Activated CD4-positive, alpha-beta T cell treated with anti-CD3 and anti-CD28 coated beads for 4 hours (primary cell): ENCODE measurements around the gene C1QC.

Source experiments
- DNase-seq, 2 donors: peaks; one replicate each; pipeline ENCODE4 v3.0.0-alpha.2; 2020

Gene C1QC

DNA sequence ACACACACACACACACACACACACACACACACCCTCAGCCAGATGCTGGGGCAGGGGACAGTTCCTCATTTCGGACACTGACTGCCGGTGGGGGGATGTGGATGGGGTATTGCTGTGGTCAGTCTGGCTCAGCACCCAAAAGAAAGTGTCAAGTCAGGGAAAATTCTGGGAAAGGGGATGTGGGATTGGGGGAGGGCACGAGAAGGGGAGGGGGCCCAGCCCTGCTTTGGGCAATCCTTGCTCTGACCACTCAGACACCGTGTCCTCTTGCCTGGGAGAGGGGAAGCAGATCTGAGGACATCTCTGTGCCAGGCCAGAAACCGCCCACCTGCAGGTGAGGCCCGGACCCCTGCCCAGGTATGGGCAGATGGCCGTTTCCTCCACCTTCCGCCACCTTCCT lies at the start of gene C1QC:
Gene C1QC, plus strand, starts transcription at position 253 of the 400 bp plus-strand sequence. CDS start 391 bp downstream, outside the sequence.
- DNase-seq = no peak

DNA sequence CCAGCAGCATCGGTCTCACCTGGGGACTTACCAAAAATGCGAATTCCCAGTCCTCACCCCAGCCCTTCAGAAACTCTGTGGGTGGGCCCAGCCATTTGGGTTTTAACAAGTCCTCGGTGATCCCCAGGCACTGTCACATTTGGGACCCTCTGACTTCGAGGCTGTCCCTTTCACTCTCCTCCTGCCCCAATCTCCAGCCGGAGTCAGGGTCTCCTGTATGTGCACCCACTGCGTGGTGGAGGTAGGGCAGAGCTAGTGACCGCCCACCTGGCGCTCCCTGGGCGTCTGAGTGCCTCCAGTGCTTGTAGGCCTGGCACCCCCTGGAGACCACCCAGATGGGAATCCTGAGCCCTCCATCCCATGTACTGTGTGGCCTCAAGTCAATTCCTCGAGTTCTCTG lies 49.0 kb upstream of the C1QC start:
- DNase-seq = no peak

DNA sequence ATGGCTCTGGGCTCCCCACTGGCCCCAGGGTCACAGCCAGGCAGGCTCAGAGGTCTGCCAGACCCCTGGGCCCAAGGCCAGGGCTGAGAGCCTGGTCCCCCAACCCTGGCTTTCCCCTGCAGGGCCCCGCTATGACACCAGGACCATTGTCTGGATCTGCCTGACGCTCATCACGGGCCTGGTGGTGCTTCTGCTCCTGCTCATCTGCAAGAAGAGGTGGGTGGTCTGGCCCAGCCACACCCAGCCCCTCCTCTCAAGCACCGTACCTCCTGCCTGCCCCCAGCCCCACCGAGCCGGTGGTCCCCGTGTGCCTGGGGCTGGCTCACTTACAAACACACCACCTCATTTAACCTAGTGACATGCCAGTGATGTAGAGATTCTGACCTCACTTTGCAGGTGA lies 48.3 kb upstream of the C1QC start:
- no peak for DNase-seq

DNA sequence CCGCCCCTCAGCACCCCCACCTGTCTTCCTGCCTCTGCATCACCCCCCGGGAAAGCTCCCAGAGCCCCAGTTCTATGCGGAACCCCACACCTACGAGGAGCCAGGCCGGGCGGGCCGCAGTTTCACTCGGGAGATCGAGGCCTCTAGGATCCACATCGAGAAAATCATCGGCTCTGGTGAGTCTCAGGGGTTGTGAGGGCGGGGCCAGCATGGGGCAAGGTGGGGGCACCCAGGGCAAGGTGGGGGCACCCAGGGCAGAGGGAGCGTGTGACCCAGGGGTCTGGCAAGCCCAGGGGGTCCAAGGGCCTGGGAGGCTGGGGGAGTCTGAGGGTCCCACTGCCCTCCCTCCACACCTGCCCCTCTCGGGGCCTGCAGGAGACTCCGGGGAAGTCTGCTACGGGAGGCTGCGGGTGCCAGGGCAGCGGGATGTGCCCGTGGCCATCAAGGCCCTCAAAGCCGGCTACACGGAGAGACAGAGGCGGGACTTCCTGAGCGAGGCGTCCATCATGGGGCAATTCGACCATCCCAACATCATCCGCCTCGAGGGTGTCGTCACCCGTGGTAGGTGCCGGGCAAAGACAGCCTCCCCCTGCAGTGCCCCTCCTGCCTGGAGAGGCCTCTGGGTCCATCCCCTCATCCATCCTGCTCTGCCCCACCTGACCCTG lies 46.0 kb upstream of the C1QC start:
- DNase-seq = no peak

DNA sequence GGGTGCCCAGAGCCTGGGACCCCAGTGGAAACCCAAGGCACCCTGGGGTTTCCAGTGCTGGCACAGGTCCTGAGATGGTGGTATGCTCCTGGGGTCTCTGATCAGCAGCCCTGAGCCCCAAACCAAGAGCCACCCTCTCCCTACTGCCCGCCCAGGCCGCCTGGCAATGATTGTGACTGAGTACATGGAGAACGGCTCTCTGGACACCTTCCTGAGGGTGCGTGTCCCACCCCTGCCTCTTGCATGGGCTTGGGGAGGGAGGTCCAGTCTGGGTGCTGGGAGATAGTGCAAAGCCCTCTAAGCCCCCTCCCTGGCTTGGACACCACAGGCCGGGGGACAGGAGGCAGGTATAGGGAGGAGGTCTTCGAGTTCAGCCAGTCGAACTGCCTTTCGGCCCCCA lies 45.4 kb upstream of the C1QC start:
- DNase-seq = no peak

DNA sequence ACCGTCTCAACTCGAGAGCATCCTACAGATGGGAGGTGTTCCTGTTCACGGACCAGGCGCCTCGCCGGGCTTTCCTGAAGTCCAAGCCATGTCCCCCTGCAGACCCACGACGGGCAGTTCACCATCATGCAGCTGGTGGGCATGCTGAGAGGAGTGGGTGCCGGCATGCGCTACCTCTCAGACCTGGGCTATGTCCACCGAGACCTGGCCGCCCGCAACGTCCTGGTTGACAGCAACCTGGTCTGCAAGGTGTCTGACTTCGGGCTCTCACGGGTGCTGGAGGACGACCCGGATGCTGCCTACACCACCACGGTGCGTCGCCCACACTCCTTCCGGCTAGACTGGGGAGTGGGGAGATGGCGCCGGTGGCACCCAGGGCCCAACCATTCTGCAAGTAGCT lies 44.7 kb upstream of the C1QC start:
- DNase-seq = no peak

DNA sequence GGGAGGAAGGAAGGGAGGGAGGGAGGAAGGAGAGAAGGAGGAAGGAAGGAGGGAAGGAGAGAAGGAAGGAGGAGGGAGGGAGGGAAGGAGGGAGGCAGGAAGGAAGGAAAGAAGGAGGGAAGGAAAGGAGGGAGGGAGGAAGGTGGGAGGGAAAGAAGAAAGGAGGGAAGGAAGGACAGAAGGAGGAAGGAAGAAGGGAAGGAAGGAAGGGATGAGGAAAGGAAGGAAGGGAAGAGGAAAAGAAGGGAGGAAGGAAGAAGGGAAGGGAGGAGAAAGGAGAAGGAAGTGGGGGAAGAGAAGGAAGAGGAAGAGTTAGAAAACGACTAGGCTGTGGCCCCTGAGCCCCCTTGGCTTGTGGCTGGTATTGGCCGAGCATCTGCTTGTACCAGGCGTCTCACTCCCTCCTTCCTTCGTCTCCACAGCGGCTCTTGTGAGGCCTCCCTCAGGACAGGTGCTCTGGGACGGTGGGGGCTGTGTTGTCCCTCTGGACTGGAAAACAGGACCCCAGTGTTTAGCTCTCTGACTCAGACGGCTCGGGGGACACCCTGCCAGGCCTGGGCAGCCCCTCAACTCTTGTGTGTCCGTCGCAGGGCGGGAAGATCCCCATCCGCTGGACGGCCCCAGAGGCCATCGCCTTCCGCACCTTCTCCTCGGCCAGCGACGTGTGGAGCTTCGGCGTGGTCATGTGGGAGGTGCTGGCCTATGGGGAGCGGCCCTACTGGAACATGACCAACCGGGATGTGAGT lies 43.2 kb upstream of the C1QC start:
- no peak for DNase-seq

DNA sequence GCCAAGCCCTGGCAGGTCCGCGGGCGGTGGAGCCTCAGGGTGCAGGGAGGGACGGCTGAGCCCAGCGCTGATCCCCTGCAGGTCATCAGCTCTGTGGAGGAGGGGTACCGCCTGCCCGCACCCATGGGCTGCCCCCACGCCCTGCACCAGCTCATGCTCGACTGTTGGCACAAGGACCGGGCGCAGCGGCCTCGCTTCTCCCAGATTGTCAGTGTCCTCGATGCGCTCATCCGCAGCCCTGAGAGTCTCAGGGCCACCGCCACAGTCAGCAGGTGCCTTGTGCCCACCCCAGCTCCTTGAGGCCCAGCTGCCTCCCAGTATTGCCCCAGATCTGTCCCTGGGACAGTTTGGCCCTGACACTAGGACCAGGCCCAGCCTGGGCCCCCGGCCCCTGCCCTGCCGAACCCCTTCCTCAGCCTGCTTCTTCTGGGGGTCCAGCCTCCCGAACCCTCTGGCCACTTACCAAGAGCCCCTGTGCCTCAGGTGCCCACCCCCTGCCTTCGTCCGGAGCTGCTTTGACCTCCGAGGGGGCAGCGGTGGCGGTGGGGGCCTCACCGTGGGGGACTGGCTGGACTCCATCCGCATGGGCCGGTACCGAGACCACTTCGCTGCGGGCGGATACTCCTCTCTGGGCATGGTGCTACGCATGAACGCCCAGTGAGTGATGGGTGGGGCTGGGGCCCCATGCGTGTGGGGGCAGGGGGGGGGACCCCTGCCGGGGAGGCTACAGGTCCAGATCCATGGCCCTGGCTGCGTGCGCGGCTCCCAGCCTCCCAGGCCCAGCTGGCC lies 42.4 kb upstream of the C1QC start:
- no peak for DNase-seq

DNA sequence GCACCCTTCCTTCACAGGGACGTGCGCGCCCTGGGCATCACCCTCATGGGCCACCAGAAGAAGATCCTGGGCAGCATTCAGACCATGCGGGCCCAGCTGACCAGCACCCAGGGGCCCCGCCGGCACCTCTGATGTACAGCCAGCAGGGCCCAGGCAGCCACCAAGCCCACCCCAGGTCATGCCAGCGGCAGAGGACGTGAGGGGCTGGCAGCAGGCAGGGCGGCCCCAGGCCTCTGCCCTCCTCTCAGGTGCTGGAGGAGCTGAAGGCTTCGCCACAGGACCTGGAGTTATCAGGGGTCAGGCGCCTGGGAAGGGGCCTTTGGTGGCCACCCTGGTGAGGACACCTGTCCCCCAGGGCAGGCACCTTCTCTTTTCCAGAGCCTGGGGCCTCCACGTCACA lies 41.8 kb upstream of the C1QC start:
- no peak for DNase-seq

DNA sequence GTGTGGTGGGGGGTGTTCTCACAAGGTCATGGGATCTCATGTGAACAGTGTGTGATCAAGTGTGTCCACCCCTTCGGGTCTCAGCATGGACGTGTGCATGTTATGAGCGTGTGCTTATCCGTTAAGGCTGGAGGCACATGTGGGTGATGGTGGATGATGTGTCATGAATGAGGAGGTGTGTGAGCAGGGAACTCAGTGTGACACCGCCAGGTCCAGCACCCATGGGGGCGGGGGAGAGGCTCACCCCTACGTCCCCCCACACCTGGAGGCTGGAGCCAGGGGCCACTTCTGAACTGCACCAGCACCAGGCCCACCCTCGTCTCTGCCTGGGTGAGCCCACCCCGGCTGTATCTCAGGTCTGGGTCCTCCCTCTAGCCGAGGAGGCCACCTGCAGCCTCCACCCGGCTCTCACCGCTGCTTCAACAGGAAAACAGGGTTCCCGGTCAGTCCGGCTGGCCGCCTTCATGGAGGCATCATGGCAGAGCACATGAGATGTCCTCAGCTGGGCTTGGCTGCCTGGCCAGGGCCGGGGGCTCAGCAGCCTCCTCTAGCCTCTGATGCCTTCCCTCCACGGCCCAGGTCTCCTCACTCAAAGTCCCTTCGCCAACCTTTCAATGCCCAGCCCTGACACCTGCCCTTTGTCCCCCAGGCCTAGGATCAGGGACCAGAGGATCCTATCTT lies 41.2 kb upstream of the C1QC start:
- no peak for DNase-seq

DNA sequence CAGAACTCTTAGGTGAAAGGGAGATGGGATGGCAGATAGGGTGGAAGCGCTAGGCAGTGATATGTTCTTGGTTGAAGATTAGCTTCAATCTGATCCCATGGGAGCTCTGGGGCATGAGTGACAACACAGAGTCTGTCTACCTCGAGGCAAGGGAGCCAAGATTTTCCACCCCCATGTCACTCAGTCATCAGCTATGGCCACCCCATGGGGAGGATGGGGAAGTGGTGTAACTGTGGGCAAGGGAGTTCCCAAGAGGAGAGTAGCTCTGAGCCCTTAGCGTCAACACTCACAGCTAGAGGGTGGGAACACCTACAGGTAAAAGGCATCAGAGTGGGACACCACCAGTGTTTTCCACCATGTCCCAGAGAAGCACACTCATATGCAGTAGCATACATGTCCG lies 37.3 kb upstream of the C1QC start:
- DNase-seq = no peak

DNA sequence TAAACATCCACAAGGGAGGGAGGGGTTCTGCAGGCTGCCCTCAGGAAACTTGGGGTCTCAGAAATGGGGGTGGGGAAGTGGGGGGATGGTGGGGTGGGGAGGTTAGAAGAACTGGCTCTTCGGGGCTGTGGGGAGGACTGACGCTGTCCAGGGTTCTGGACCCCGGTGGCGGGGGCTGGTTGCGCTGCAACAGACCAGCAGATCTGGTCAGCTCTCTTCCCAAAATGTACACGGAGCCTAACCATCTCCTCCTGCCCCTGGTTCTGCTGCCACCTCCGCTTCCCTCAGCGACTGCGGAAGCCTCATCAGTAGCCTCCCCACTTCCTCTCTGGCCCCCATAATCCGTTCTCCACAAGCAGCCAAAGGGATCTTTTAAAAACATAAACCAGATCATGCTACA lies 36.3 kb upstream of the C1QC start:
- DNase-seq = no peak

DNA sequence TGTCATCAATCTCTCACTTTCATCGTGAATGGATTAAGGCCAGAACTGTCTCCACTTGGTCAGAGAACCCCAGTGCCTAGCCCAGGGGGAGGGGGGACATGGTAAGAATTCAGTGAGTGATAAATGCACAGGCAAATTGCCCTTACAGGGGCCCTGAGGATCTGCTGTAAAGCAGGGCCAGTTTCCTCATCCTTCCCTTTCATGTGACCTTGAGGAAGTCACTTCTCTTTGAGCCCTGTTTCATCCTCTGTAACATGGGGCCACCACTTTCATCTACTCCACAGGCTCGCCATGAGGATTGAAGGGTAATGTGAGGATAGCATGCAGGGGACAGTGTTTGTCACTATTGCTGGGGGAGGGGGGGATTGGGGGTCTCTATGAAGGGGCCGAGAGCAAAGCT lies 35.1 kb upstream of the C1QC start:
- no peak for DNase-seq

DNA sequence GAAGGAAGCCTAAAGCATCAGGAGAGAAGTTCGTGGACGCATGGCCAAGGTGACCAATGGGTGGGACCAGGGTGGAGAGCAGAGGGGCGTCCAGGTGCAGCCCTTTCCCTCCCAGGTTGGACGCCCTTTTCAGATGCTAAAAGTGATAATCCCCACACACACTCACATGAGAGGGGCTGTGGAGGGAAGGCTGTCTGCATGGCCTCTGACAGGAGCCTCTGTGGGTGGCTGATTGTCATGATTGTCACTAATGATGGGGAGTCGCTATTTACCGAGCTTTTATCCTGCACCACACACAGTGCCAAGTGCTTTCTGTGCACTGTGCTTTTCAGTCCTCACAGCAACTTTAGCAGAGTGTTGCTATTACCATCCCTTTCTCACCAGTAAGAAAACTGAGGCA lies 34.1 kb upstream of the C1QC start:
- no peak for DNase-seq

DNA sequence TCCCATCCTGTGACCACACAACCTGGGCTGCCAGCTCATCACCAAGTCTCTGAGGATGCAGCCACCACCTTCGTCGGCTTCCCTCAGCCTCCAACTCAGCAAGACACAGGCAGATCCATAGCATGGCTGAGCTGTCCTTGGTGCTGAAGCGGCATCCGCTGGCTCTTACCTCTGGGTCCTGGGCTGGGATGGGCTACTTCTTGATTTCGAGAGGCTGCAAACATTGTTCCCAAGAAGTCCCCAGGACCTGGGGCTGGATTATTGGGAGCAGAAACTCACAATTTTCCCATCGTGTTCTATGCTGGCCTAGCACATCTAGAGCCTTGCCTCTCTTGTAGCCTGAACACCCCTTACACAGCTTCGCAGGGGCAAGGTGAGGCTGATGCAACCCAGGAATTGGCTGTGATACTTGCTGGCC lies 31.9 kb upstream of the C1QC start:
- no peak for DNase-seq

DNA sequence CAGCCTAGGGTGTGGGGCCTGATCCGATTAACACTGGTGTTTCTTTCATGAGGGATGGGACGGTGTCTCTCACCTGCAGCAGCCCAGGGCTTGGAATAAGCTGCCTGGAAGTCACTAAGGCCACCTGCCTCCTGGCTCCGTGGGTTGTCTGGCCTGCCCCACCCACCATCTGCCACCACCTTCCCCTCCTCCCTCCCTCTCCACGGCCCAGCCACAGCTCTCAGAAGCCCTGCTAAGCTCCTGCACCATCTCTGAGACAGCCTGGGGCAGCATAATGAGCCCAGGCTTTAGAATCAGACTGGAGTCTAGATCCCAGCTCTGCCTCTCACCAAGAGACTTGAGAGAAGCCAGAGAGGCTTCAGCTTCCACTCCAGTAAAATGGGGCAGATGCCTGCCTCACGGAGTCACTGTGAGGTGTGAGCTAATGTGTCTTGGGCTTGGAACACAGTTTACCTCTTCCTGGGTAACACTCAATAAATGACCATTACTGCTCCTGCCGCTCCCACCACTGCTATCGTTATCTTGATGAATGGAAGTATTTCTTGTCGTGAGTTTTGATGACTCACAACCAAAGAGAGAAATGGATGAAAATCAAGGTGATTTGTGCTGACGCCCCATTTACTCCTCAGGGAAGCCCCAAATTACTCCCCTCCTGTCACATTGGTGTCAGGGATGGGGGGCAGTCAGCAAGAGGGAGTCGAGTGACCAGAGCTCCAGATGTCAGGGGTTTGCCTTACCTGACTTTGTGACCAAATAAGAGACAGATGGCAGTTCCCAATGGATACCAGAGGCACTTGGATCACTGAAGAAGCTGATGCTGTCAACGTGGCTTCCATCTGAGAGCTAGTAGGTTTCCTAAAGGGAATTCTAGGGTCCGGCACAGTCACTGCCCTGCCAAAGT lies 30.5 kb upstream of the C1QC start:
- no peak for DNase-seq

DNA sequence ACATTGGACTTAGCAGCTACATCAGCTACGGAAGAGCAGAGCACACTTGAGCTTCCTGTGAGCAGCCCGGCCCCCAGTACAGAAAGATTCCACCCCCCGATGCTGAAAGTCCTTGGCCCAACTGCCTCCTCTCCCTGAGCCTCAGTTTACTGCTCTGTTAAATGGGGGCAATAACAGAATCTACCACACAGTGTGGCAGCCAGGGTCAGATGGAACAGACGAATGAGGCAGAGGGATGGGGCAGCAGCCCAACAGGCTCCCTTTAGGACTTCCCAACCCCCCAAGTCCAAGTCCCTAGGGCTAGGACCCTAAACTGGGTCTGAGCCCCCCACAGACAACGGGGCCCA lies 29.9 kb upstream of the C1QC start:
- DNase-seq = no peak

DNA sequence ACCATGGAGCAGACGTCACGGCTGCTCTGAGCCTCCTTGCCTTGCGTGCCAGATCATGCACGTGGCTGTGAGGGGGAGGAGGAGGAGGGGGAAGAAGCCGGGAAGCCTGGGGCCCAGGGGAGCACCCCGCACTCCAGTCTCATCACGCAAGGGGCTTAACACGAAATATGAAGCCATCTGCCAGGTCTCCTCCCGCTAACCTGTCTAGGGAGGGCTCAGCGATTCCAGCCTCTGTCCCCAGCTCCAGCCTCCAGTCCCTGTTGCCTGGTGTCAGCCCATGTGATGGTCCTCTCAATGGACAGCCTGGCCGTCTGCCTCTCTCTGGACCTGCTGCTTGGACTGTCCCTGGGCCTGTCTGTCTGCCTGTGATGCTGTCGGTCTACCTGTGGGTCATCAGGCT lies 29.5 kb upstream of the C1QC start:
- no peak for DNase-seq

DNA sequence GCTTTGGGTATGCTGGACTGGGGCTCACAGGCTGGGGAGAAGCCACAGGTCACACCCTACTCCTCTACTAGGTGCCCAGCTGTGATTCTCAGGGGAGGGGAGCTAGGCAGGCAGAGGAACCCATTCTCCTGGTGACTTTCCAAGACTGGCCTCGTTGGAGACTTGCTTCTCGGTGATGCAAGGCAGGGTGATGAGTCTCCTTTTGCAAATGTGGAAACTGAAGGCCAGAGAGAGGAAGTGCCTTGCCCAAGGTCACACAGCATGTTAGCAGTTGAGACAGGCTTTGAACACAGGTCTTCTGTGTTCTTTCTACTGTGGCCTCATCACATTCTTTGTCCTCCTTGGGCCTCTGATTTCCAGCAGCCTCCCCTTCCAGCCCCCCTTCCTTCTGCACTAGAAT lies 27.5 kb upstream of the C1QC start:
- no peak for DNase-seq

DNA sequence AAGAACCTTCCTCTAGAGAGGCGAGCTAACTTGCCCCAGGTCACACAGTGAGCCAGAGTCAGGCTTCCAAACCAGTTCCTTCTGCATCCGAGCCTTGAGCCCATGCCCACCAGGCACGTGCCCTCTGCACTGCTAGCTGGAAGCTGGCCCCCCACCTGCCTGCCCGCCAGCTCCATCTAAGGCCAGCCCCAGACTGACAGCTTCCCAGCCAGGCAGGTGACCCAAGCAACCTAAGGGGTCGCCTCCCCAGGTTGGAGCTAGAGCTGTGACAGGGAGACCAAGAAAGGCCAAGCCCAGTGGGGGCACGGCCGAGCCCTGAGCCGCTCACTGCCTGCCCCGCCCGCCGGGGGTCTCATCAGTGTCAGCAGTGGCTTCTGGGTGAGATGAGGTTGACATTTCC lies 26.9 kb upstream of the C1QC start:
- DNase-seq = no peak

DNA sequence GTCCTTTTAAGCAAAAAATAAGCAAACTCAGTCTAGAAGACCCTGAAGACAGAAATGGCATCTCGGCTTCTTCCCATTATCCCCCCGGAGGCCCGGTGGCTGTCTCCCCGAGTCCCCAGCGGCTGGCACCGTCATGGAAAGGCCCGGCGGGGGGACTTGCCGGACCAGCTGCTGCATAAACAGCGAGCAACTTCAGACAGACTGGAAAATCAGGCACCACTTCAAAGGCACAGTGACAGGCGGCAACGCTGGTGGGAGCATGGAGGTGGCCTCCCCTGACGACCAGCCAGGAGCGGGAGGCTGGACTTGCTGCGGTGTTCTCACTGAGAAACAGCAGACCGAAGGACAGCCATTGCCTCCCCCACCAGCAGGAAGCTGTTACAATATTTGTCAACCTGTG lies 25.4 kb upstream of the C1QC start:
- DNase-seq = no peak

DNA sequence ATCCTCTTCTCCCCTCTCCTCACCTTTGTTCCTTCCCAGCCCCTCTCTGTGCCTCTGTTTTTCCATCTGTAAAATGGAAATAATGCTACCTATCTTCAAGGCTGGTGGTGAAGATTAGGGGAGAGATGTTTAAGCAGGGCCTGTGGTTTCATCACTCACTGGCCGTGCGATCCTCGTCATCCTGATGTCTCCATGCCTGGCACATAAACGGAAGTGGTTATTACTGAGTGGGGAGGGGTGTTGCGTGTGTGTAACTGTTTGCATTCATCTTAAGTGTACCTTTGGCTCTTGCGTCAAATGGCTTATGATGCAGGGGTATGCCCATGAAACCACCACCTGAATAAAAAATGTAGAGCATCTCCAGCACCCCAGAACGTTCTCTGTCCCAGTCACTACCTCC lies 24.2 kb upstream of the C1QC start:
- DNase-seq = no peak

DNA sequence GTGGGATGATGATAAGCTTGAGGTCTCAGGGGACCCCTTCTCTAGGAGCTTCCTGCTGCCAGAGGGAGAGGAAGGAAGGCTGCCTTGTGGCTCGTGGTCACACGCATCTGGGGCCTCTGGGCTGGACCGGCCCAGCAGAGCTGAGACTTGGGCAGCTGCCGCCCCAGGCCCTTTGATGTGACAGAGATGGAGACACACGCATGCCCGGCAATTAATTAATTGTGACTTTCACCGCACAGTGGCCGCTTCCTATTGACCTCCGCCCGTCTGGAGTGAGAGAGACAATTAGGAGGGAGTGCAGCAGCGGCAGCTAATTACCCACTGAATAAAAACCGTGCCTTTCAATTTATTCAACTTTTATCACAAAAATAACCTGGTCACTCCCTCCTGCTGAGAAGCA lies 23.6 kb upstream of the C1QC start:
- DNase-seq = no peak
